Thyroid gland (tissue), 4 donors: ENCODE measurements around the gene DKC1.

Source experiments
- POLR2A ChIP-seq, 2 donors: fragments of 450-650 bp; IDR thresholded peaks; one replicate each; pipeline ENCODE4 v1.6.1; 2017; ENCODE audit warnings: antibody characterized with exemption in 2 of 2, mild to moderate bottlenecking in 2 of 2, moderate library complexity in 1 of 2
- TF ChIP-seq, protein P1 (sequence below), 6 experiments: fragments of 200-600 bp in 3 of 6; fragments of 450-650 bp in 3 of 6; sonication (generic) in 3 of 6; IDR thresholded peaks; one replicate each; pipeline ENCODE4 v1.5.1; 2016 to 2019; ENCODE audit warnings: antibody characterized with exemption in 6 of 6, mild to moderate bottlenecking in 2 of 6, inconsistent platforms in 1 of 6, moderate library complexity in 1 of 6

- TF ChIP-seq, protein P1, sequence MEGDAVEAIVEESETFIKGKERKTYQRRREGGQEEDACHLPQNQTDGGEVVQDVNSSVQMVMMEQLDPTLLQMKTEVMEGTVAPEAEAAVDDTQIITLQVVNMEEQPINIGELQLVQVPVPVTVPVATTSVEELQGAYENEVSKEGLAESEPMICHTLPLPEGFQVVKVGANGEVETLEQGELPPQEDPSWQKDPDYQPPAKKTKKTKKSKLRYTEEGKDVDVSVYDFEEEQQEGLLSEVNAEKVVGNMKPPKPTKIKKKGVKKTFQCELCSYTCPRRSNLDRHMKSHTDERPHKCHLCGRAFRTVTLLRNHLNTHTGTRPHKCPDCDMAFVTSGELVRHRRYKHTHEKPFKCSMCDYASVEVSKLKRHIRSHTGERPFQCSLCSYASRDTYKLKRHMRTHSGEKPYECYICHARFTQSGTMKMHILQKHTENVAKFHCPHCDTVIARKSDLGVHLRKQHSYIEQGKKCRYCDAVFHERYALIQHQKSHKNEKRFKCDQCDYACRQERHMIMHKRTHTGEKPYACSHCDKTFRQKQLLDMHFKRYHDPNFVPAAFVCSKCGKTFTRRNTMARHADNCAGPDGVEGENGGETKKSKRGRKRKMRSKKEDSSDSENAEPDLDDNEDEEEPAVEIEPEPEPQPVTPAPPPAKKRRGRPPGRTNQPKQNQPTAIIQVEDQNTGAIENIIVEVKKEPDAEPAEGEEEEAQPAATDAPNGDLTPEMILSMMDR (IDR thresholded peaks at IDR 0.05): no peak
- TF ChIP-seq POLR2A (IDR thresholded peaks at IDR 0.05): no peak
Measured at GRCh38 chrX:154729439-154729838, 33.2 kb upstream of the DKC1 start.
